Ovary (tissue), 9 donors: ENCODE measurements around the gene SNAI3. TPM values are rescaled to one million over a fixed set of nuclear protein-coding genes. Genes with fewer than 3 reads are reported as not detected.

Experiments used
- DNase-seq, 5 donors: peaks; one replicate each; pipeline ENCODE4 v3.0.0-alpha.2; 2019 to 2020
- H3K27ac ChIP-seq, 2 donors: fragments of 200-600 bp; one replicate each; pipeline versions ENCODE4 v1.5.1 to v1.8.0; 2019 to 2022
- H3K27me3 ChIP-seq: fragments of 200-600 bp; one replicate; pipeline ENCODE4 v1.8.0; 2022
- H3K36me3 ChIP-seq: fragments of 200-600 bp; sonication (generic); one replicate; pipeline ENCODE4 v1.5.1; 2019
- H3K4me1 ChIP-seq: one replicate; pipeline ENCODE4 v1.8.1; 2013; ENCODE audit warnings: mild to moderate bottlenecking, moderate library complexity; ENCODE audit not compliant: insufficient read depth
- H3K4me3 ChIP-seq: fragments of 200-600 bp; sonication (generic); one replicate; pipeline ENCODE4 v1.5.1; 2017
- H3K9me3 ChIP-seq, 2 donors: fragments of 200-600 bp in 1 of 2; sonication (generic) in 1 of 2; one replicate each; pipeline versions ENCODE4 v1.5.1 to v1.8.1; 2013 to 2019; ENCODE audit warnings: mild to moderate bottlenecking in 1 of 2, moderate library complexity in 1 of 2
- CTCF ChIP-seq, 3 donors: fragments of 450-650 bp in 2 of 3; fragments of 200-600 bp in 1 of 3; IDR thresholded peaks; one replicate each; pipeline versions ENCODE4 v1.5.1 to v1.8.0; 2016 to 2022; ENCODE audit warnings: antibody characterized with exemption in 3 of 3, mild to moderate bottlenecking in 1 of 3
- EP300 ChIP-seq: sonication (generic); formaldehyde crosslinking; IDR thresholded peaks from one replicate; pipeline ENCODE4 v1.6.1; 2017; ENCODE audit warnings: antibody characterized with exemption
- POLR2A ChIP-seq: fragments of 450-650 bp; IDR thresholded peaks from one replicate; pipeline ENCODE4 v1.6.1; 2017; ENCODE audit warnings: antibody characterized with exemption, mild to moderate bottlenecking, moderate library complexity
- WGBS, 3 donors: extraction: QIAGEN DNeasy Blood & Tissue Kit in 1 of 3; methylation state at CpG; one replicate each; pipeline versions ENCODE4 v1.1.5 to v1.1.7; 2013 to 2017; 5-methylcytosine and 5-hydroxymethylcytosine counted together
- intact Hi-C, 4 donors: fragments of 100-400 bp; cut with DNase I; formaldehyde crosslinking; loops; one replicate each; pipeline versions ENCODE4 v1.11.0 to v1.15.1; 2022 to 2023
- polyA plus RNA-seq, 2 donors: library from polyadenylated mRNA; stranded (reverse); fragments of 200-250 nt in 1 of 2; fragments of 350-450 nt in 1 of 2; fragmentation: Illumina TruSeq in 1 of 2; extraction: RNeasy Lipid Tissue Mini Kit (QIAGEN cat#74804) in 1 of 2; gene quantifications; one replicate each; pipeline ENCODE4 v1.2.3, GENCODE V29; 2013 to 2014
- total RNA-seq, 7 donors: library from RNA; depleted of rRNA in 2 of 7; stranded (reverse); fragments of >200 nt in 2 of 7; fragmentation: NEBNext Ultra II Directional in 3 of 7; extraction: Animal tissue kit (Norgen Biotek cat#: 25700) in 3 of 7; gene quantifications; one replicate each; pipeline versions ENCODE4 v1.1.0 to v1.2.4, GENCODE V29; 2016 to 2023
- donor health status: DM: no; HTN: no; CAD: no; lungs with moderate emphysema.
- donor health status: DM: no; HTN: no; CAD: no.
- donor health status: Bipolar disorder and iron deficiency.
- donor health status: DM: yes; HTN: yes; CAD: no.
- donor health status: DM: no; HTN: no; CAD: no.
- donor health status: DM: yes; HTN: yes; CAD: no.

The SNAI3 gene
- total and polyA plus RNA-seq, 9 donors, result 0.12 to 1.0 (median 0.28) TPM; not detected in 4

GRCh38 chr16:88656291-88656980 lies 29.9 kb downstream of the SNAI3 start:
- Histone ChIP-seq H3K9me3 (no peaks in the 10 kb centered on the region), H3K4me3 (no peak overlapping the region), H3K4me1 (no peaks in the 10 kb centered on the region), H3K27ac (no peak overlapping the region), H3K27me3 (no peaks in the 10 kb centered on the region), H3K36me3 (no peaks in the 10 kb centered on the region)
- WGBS, 3 donors, result 84 to 86% (median 85%) methylated on average over 24 to 25 of the region's 25 CpGs
- intact Hi-C loops, result no loop called here
- no peak for DNase-seq
- TF ChIP-seq CTCF (IDR thresholded peaks at IDR 0.05) (no peak), POLR2A (no peak), EP300 (no peak)

- no peaks in the 10 kb centered on the region for H3K4me1 ChIP-seq
- no peak overlapping the region for H3K27ac ChIP-seq
- no peaks in the 10 kb centered on the region for H3K27me3 ChIP-seq
- TF ChIP-seq EP300 (no peak), POLR2A (no peak), CTCF (IDR thresholded peaks at IDR 0.05) (no peak)
- no peaks in the 10 kb centered on the region for H3K9me3 ChIP-seq
- 90 to 92% (median 92%) methylated on average over 29 of the region's 29 CpGs for WGBS, 3 donors
- no peak overlapping the region for H3K4me3 ChIP-seq
- H3K36me3 ChIP-seq, result no peaks in the 10 kb centered on the region
- intact Hi-C loops, result no loop called here
- DNase-seq, result no peak
These were observed 30.5 kb downstream of the SNAI3 start for GRCh38 chr16:88655733-88656281.

GRCh38 chr16:88655053-88655732 lies 31.1 kb downstream of the SNAI3 start:
- H3K27ac ChIP-seq, result no peak overlapping the region
- no peaks in the 10 kb centered on the region for H3K9me3 ChIP-seq
- H3K4me1 ChIP-seq, result no peaks in the 10 kb centered on the region
- TF ChIP-seq EP300 (no peak), CTCF (IDR thresholded peaks at IDR 0.05) (no peak), POLR2A (no peak)
- no peak for DNase-seq
- 92 to 96% (median 94%) methylated on average over 50 of the region's 50 CpGs for WGBS, 3 donors
- H3K27me3 ChIP-seq, result no peaks in the 10 kb centered on the region
- H3K36me3 ChIP-seq, result no peaks in the 10 kb centered on the region
- H3K4me3 ChIP-seq, result no peak overlapping the region
- intact Hi-C loops, result no loop called here

GRCh38 chr16:88654363-88655052 lies 31.8 kb downstream of the SNAI3 start:
- no peaks in the 10 kb centered on the region for H3K36me3 ChIP-seq
- DNase-seq, result no peak
- no peaks in the 10 kb centered on the region for H3K4me1 ChIP-seq
- intact Hi-C loops, result no loop called here
- H3K9me3 ChIP-seq, result no peaks in the 10 kb centered on the region
- no peaks in the 10 kb centered on the region for H3K27me3 ChIP-seq
- 85 to 88% (median 86%) methylated on average over 26 to 28 of the region's 28 CpGs for WGBS, 3 donors
- H3K4me3 ChIP-seq, result no peak overlapping the region
- TF ChIP-seq POLR2A (no peak), EP300 (no peak), CTCF (IDR thresholded peaks at IDR 0.05) (no peak)
- no peak overlapping the region for H3K27ac ChIP-seq
